ENCODE measurements around the gene SPOCK1.
A peak's percentile ranks its signal among the peaks of the same experiment; 100 is the strongest.

Gene SPOCK1

GRCh38 chr5:137148655-137149054 is 350.5 kb downstream of the SPOCK1 start:
- TF ChIP-seq JUND (IDR thresholded peaks at IDR 0.05; ENCODE audit: low read depth): no peak
- DNase-seq (ENCODE audit: low read depth in 1 of 2, low spot score in 1 of 2): no peak
- in situ Hi-C loops (cut with HindIII; ENCODE audit: low pct_unique_long_range_greater_than_20kb, low sequenced_read_pairs): no loop called here

GRCh38 chr5:137148159-137148558 is 351.0 kb downstream of the SPOCK1 start:
- no peak for DNase-seq (ENCODE audit: low read depth in 1 of 2, low spot score in 1 of 2)
- in situ Hi-C loops (cut with HindIII; ENCODE audit: low pct_unique_long_range_greater_than_20kb, low sequenced_read_pairs): no loop called here
- no peak for TF ChIP-seq JUND (IDR thresholded peaks at IDR 0.05; ENCODE audit: low read depth)

GRCh38 chr5:137147346-137147745 is 351.8 kb downstream of the SPOCK1 start:
- no peak for TF ChIP-seq JUND (IDR thresholded peaks at IDR 0.05; ENCODE audit: low read depth)
- DNase-seq (ENCODE audit: low read depth in 1 of 2, low spot score in 1 of 2): no peak
- in situ Hi-C loops (cut with HindIII; ENCODE audit: low pct_unique_long_range_greater_than_20kb, low sequenced_read_pairs): no loop called here

GRCh38 chr5:137146402-137146890 is 352.7 kb downstream of the SPOCK1 start:
- DNase-seq (ENCODE audit: low read depth in 1 of 2, low spot score in 1 of 2): no peak
- in situ Hi-C loops (cut with HindIII; ENCODE audit: low pct_unique_long_range_greater_than_20kb, low sequenced_read_pairs): no loop called here
- TF ChIP-seq JUND (IDR thresholded peaks at IDR 0.05; ENCODE audit: low read depth): no peak

GRCh38 chr5:137145721-137146120 is 353.4 kb downstream of the SPOCK1 start:
- in situ Hi-C loops (cut with HindIII; ENCODE audit: low pct_unique_long_range_greater_than_20kb, low sequenced_read_pairs): no loop called here
- no peak for TF ChIP-seq JUND (IDR thresholded peaks at IDR 0.05; ENCODE audit: low read depth)
- DNase-seq (ENCODE audit: low read depth in 1 of 2, low spot score in 1 of 2): no peak

- no peak for DNase-seq (ENCODE audit: low read depth in 1 of 2, low spot score in 1 of 2)
- in situ Hi-C loops (cut with HindIII; ENCODE audit: low pct_unique_long_range_greater_than_20kb, low sequenced_read_pairs): no loop called here
- no peak for TF ChIP-seq JUND (IDR thresholded peaks at IDR 0.05; ENCODE audit: low read depth)
These were observed 354.5 kb downstream of the SPOCK1 start for GRCh38 chr5:137144656-137145055.

- no peak for TF ChIP-seq JUND (IDR thresholded peaks at IDR 0.05; ENCODE audit: low read depth)
- peak in 1 of 2 experiments; percentile 17 for DNase-seq (ENCODE audit: low read depth in 1 of 2, low spot score in 1 of 2)
- in situ Hi-C loops (cut with HindIII; ENCODE audit: low pct_unique_long_range_greater_than_20kb, low sequenced_read_pairs): no loop called here
These were observed 356.1 kb downstream of the SPOCK1 start for GRCh38 chr5:137142764-137143605.

GRCh38 chr5:137142346-137142745 is 356.8 kb downstream of the SPOCK1 start:
- in situ Hi-C loops (cut with HindIII; ENCODE audit: low pct_unique_long_range_greater_than_20kb, low sequenced_read_pairs): no loop called here
- DNase-seq (ENCODE audit: low read depth in 1 of 2, low spot score in 1 of 2): peak in 1 of 2 experiments; percentile 2
- TF ChIP-seq JUND (IDR thresholded peaks at IDR 0.05; ENCODE audit: low read depth): no peak

GRCh38 chr5:137141779-137142178 is 357.3 kb downstream of the SPOCK1 start:
- DNase-seq (ENCODE audit: low read depth in 1 of 2, low spot score in 1 of 2): peak in 1 of 2 experiments; percentile 58

GRCh38 chr5:137136991-137137632 is 362.0 kb downstream of the SPOCK1 start:
- DNase-seq (ENCODE audit: low read depth in 1 of 2, low spot score in 1 of 2): no peak
- no peak for TF ChIP-seq JUND (IDR thresholded peaks at IDR 0.05; ENCODE audit: low read depth)
- in situ Hi-C loops (cut with HindIII; ENCODE audit: low pct_unique_long_range_greater_than_20kb, low sequenced_read_pairs): no loop called here

More at GRCh38 chr5:137141779-137142178, 357.3 kb downstream of the SPOCK1 start:
- no peak for TF ChIP-seq JUND (IDR thresholded peaks at IDR 0.05; ENCODE audit: low read depth)
- in situ Hi-C loops (cut with HindIII; ENCODE audit: low pct_unique_long_range_greater_than_20kb, low sequenced_read_pairs): no loop called here

- DNase-seq (ENCODE audit: low read depth in 1 of 2, low spot score in 1 of 2): no peak
- no peak for TF ChIP-seq JUND (IDR thresholded peaks at IDR 0.05; ENCODE audit: low read depth)
- in situ Hi-C loops (cut with HindIII; ENCODE audit: low pct_unique_long_range_greater_than_20kb, low sequenced_read_pairs): no loop called here
These were observed 364.1 kb downstream of the SPOCK1 start for GRCh38 chr5:137134920-137135532.

GRCh38 chr5:137129886-137130680 is 369.0 kb downstream of the SPOCK1 start:
- in situ Hi-C loops (cut with HindIII; ENCODE audit: low pct_unique_long_range_greater_than_20kb, low sequenced_read_pairs): no loop called here
- DNase-seq (ENCODE audit: low read depth in 1 of 2, low spot score in 1 of 2): no peak
- TF ChIP-seq JUND (IDR thresholded peaks at IDR 0.05; ENCODE audit: low read depth): no peak

All from T47D (cell line).